GM12878 (cell line): ENCODE data around the gene TIPIN. TPM values are rescaled to one million over a fixed set of nuclear protein-coding genes. Genes with fewer than 3 reads are reported as not detected.

Experiments used
- CBX5 ChIP-seq: sonication (generic); IDR thresholded peaks from 2 replicates; pipeline ENCODE4 v1.6.1; 2016; ENCODE audit warnings: low read depth, moderate library complexity, mild to moderate bottlenecking, inconsistent platforms
- FOXM1 ChIP-seq: IDR thresholded peaks from 2 replicates; pipeline ENCODE4 v1.6.1; 2012; ENCODE audit warnings: low read depth, mild to moderate bottlenecking, inconsistent platforms, low read length, moderate library complexity
- MTA2 ChIP-seq: fragments of 450-650 bp; IDR thresholded peaks from 2 replicates; pipeline ENCODE4 v1.6.1; 2016; ENCODE audit warnings: low read depth, mild to moderate bottlenecking, moderate library complexity
- MXI1 ChIP-seq: fragments of 150-350 bp; IDR thresholded peaks from 2 replicates; pipeline ENCODE4 v1.6.1; 2011; ENCODE audit warnings: low read depth, mild to moderate bottlenecking, inconsistent platforms, low read length, improper control_type of control experiment
- NFIC ChIP-seq: IDR thresholded peaks from 2 replicates; pipeline ENCODE4 v1.6.1; 2012; ENCODE audit warnings: low read depth, mild to moderate bottlenecking, inconsistent platforms, low read length, moderate library complexity
- RB1 ChIP-seq: fragments of 450-650 bp; formaldehyde crosslinking; IDR thresholded peaks from 2 replicates; pipeline ENCODE4 v1.6.1; 2017; ENCODE audit warnings: mild to moderate bottlenecking, borderline replicate concordance
- SMAD5 ChIP-seq: IDR thresholded peaks from 2 replicates; pipeline ENCODE4 v1.6.1; 2016; ENCODE audit warnings: antibody characterized with exemption, low read depth
- SREBF2 ChIP-seq: IDR thresholded peaks from 2 replicates; pipeline ENCODE4 v1.6.1; 2012; ENCODE audit warnings: mild to moderate bottlenecking, low read length
- WRNIP1 ChIP-seq: IDR thresholded peaks from 2 replicates; pipeline ENCODE4 v1.6.1; 2011; ENCODE audit warnings: low read depth, low read length, improper control_type of control experiment, borderline replicate concordance
- ZNF274 ChIP-seq: IDR thresholded peaks from one replicate; pipeline ENCODE4 v1.8.0; 2011; ENCODE audit not compliant: insufficient read length, insufficient read depth
- ZNF384 ChIP-seq: IDR thresholded peaks from 2 replicates; pipeline ENCODE4 v1.6.1; 2012; ENCODE audit warnings: low read depth, mild to moderate bottlenecking, low read length, improper control_type of control experiment, borderline replicate concordance
- ZNF622 ChIP-seq: fragments of 450-650 bp; IDR thresholded peaks from 2 replicates; pipeline ENCODE4 v1.6.1; 2017; ENCODE audit warnings: mild to moderate bottlenecking, inconsistent platforms
- polyA plus RNA-seq, 11 experiments: library from polyadenylated mRNA; depleted of rRNA in 4 of 11; unstranded in 6 of 11; stranded (reverse) in 5 of 11; fragments of >200 nt; fragmentation: Nextera tagmentation in 4 of 11; fragmentation: Illumina TruSeq in 1 of 11; extraction: Ambion mirVana in 4 of 11; extraction: Trizol in 1 of 11; gene quantifications; 1 replicate in 1 of 11; 2 replicates in 10 of 11; pipeline versions ENCODE4 v1.2.1 to v1.2.3, GENCODE V29; 2011 to 2016; ENCODE audit warnings: inconsistent platforms in 2 of 11, missing spikeins in 2 of 11, low read depth in 1 of 11
- total RNA-seq, 4 experiments: library from RNA; depleted of rRNA in 3 of 4; stranded (reverse); fragments of >200 nt in 3 of 4; fragmentation: Illumina TruSeq in 1 of 4; extraction: Trizol in 1 of 4; gene quantifications; 2 replicates each; pipeline versions ENCODE4 v1.2.1 to v1.2.3, GENCODE V29; 2013 to 2021
- TF ChIP-seq, protein P1 (sequence below): fragments of 450-650 bp; formaldehyde crosslinking; IDR thresholded peaks from 2 replicates; pipeline ENCODE4 v1.4.0; 2020; ENCODE audit warnings: mild to moderate bottlenecking, moderate library complexity

The TIPIN gene
- total and polyA plus RNA-seq, 10 of the 15 experiments (the other 5 are each of a cell fraction or from before 2014, with no cell fraction given), result 21.1 to 69.2 (median 47.0) TPM

DNA sequence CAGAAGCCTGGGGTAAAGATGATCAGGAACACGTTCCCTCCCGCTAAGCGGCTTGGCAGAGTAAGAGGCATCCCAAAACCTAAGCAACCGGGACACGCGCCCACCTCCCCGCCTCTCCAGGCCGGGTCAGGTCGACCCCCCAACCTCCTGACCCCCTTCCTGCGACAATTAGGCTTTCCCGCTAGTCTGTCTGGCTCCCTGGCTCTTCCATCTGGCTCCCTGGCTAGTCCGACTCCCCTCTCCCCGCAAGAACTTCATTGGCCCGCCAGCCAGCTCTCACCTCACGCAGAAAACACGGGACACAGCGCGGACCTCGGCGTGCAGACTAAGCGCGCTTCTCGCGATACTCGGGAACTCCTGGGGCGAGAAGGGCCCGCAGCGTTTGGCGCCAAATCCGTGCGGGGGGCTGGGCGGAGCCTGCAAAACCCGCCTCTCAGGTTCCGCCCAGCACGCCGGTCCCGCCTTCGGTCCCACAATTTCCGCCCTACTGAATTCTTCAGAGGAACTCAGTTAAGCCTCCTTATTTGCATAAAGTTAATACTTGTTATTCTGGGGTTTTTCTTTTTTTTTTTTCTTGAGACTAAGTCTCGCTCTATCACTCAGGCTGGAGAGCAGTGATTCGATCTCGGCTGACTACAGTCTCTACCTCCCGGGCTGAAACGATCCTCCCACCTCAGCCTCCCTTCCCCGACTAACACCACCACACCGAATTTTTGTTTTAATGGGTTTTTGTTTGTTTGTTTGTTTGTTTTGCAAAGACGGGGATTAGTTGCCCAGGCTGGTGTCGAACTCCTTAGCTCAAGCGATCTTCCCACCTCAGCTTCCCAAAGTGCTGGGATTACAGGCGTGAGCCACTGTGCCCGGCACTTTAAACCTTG lies at the start of gene TIPIN (continued):
- TF ChIP-seq RB1 (peak; percentile 99), WRNIP1 (no peak), ZNF384 (peak; percentile 94), NFIC (no peak), MTA2 (no peak), SREBF2 (no peak), MXI1 (peak; percentile 85), ZNF274 (no peak), CBX5 (no peak), FOXM1 (no peak), SMAD5 (peak; percentile 87; the same call in 1 of the 2 replicates), ZNF622 (no peak)
- TF ChIP-seq, protein P1, sequence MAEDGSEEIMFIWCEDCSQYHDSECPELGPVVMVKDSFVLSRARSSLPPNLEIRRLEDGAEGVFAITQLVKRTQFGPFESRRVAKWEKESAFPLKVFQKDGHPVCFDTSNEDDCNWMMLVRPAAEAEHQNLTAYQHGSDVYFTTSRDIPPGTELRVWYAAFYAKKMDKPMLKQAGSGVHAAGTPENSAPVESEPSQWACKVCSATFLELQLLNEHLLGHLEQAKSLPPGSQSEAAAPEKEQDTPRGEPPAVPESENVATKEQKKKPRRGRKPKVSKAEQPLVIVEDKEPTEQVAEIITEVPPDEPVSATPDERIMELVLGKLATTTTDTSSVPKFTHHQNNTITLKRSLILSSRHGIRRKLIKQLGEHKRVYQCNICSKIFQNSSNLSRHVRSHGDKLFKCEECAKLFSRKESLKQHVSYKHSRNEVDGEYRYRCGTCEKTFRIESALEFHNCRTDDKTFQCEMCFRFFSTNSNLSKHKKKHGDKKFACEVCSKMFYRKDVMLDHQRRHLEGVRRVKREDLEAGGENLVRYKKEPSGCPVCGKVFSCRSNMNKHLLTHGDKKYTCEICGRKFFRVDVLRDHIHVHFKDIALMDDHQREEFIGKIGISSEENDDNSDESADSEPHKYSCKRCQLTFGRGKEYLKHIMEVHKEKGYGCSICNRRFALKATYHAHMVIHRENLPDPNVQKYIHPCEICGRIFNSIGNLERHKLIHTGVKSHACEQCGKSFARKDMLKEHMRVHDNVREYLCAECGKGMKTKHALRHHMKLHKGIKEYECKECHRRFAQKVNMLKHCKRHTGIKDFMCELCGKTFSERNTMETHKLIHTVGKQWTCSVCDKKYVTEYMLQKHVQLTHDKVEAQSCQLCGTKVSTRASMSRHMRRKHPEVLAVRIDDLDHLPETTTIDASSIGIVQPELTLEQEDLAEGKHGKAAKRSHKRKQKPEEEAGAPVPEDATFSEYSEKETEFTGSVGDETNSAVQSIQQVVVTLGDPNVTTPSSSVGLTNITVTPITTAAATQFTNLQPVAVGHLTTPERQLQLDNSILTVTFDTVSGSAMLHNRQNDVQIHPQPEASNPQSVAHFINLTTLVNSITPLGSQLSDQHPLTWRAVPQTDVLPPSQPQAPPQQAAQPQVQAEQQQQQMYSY (CRISPR knock-in tag), result no peak
